CD4-positive, alpha-beta T cell (primary cell): ENCODE data around the gene NEGR1. TPM values are rescaled to one million over a fixed set of nuclear protein-coding genes. Genes with fewer than 3 reads are reported as not detected.

Experiments used
- ATAC-seq: fragments of 200-7000 bp; cut with Tn5 transposase; one replicate; pipeline ENCODE4 v1.10.0; 2022; ENCODE audit warnings: mild to moderate bottlenecking; ENCODE audit not compliant: poor library complexity
- CTCF ChIA-PET: fragments of 350-600 bp; sonication (Branson Sonifier 250); formaldehyde crosslinking; loops from one replicate; lab custom pipeline; 2021; ENCODE audit warnings: antibody characterized with exemption, inconsistent platforms; lab: Charles Lee
- POLR2A ChIA-PET: fragments of 350-600 bp; sonication (Branson Sonifier 250); formaldehyde crosslinking; loops from one replicate; lab custom pipeline; 2021; ENCODE audit warnings: antibody characterized with exemption, inconsistent platforms; lab: Charles Lee
- DNase-seq, 14 experiments: peaks; one replicate each; pipeline ENCODE4 v3.0.0-alpha.2; 2013 to 2020; ENCODE audit warnings: mixed read lengths in 2 of 14
- H3K27ac ChIP-seq, 2 donors: one replicate each; pipeline versions ENCODE4 v1.5.1 to v1.7.0; 2013; ENCODE audit warnings: low read length in 2 of 2, low read depth in 1 of 2, mild to moderate bottlenecking in 1 of 2
- H3K27me3 ChIP-seq, 2 experiments: 1 replicate in 1 of 2; 2 replicates in 1 of 2; pipeline versions ENCODE4 v1.6.1 to v1.7.0; 2013; ENCODE audit warnings: low read length in 2 of 2, control low read depth in 1 of 2, mild to moderate bottlenecking in 1 of 2, moderate library complexity in 1 of 2; ENCODE audit not compliant: insufficient read depth in 2 of 2, control insufficient read depth in 1 of 2
- H3K36me3 ChIP-seq: one replicate; pipeline ENCODE4 v1.6.1; 2013; ENCODE audit warnings: low read length, control low read depth; ENCODE audit not compliant: insufficient read depth
- H3K4me1 ChIP-seq: one replicate; pipeline ENCODE4 v1.6.1; 2013; ENCODE audit warnings: low read length, control low read depth; ENCODE audit not compliant: insufficient read depth
- H3K4me3 ChIP-seq: one replicate; pipeline ENCODE4 v1.5.1; 2013; ENCODE audit warnings: mild to moderate bottlenecking, low read length, moderate library complexity
- H3K9me3 ChIP-seq, 2 experiments: 1 replicate in 1 of 2; 2 replicates in 1 of 2; pipeline versions ENCODE4 v1.6.1 to v1.7.0; 2013; ENCODE audit warnings: low read length in 2 of 2, mild to moderate bottlenecking in 2 of 2, control low read depth in 1 of 2, moderate library complexity in 1 of 2; ENCODE audit not compliant: control insufficient read depth in 1 of 2, insufficient read depth in 1 of 2
- H3K27ac Mint-ChIP-seq: one replicate; pipeline ENCODE4 v1.8.0; 2020; ENCODE audit warnings: mixed read lengths
- H3K27me3 Mint-ChIP-seq: one replicate; pipeline ENCODE4 v1.8.0; 2021; ENCODE audit warnings: mixed read lengths
- H3K36me3 Mint-ChIP-seq: one replicate; pipeline ENCODE4 v1.8.0; 2021; ENCODE audit warnings: low read depth, mixed read lengths
- H3K4me1 Mint-ChIP-seq: one replicate; pipeline ENCODE4 v1.8.0; 2021; ENCODE audit warnings: low read depth, mixed read lengths
- H3K4me3 Mint-ChIP-seq: one replicate; pipeline ENCODE4 v1.8.0; 2020; ENCODE audit warnings: mild to moderate bottlenecking, mixed read lengths
- H3K9me3 Mint-ChIP-seq: one replicate; pipeline ENCODE4 v1.8.0; 2020; ENCODE audit warnings: mixed read lengths
- intact Hi-C, 2 experiments: fragments of 100-400 bp; cut with DNase I in 1 of 2; cut with micrococcal nuclease in 1 of 2; formaldehyde crosslinking; loops; one replicate each; pipeline versions ENCODE4 v1.15.1 to v1.9.0; 2023 to 2025; cut with DNase I, micrococcal nuclease
- total RNA-seq, 174 experiments: library from RNA in 2 of 174; stranded (reverse) in 2 of 174; gene quantifications; one replicate each; pipeline ENCODE4 v1.2.3 and lab custom pipeline; 2021 to 2026
- TF ChIP-seq, protein P1 (sequence below): fragments of 200-600 bp; IDR thresholded peaks from one replicate; pipeline ENCODE4 v1.8.0; 2022; ENCODE audit warnings: antibody characterized with exemption, mild to moderate bottlenecking

Gene NEGR1
- total RNA-seq, 2 experiments from 2014 or later, result 0.03 TPM

DNA sequence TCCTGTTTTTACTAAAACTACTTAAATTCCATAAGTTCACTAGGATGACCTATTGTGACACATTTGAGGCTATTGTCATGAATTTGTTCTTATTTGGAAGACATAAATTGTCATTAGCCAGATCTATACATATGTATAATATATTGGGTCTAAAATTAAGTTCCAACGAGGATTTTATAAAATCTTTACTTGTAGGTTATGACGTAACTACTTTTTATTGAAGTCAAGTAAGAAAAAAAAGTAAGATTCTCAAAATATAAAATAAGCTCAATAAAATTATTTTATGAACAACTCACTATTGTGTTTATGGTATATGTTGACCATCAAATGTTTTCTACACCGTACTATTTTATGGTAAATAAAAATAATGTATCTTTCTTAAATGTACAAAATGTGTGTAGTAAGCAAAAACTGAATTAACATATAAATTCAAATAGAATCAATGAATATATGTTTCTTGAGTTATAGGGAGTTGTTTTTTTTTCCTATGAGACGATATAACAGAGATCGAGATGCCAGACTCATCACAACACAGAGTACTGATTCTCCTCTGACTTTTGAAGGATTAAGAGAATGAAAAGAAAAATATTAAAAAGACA is 64.1 kb downstream of the NEGR1 start:
- Histone ChIP-seq H3K4me1 (no peaks in the 10 kb centered on the region), H3K9me3 (peaks cover 0 to 5% of the 10 kb centered on the region in 2 experiments), H3K27me3 (no peaks in the 10 kb centered on the region), H3K4me3 (no peak overlapping the region), H3K36me3 (no peaks in the 10 kb centered on the region), H3K27ac (no peak overlapping the region)
- Mint-ChIP-seq H3K36me3 (no peaks in the 10 kb centered on the region), H3K9me3 (no peaks in the 10 kb centered on the region), H3K4me3 (no peak overlapping the region), H3K4me1 (no peaks in the 10 kb centered on the region), H3K27me3 (no peaks in the 10 kb centered on the region), H3K27ac (no peak overlapping the region)
- POLR2A ChIA-PET, result no interaction called here
- DNase-seq, result no peak
- intact Hi-C loops, result no loop called here
- CTCF ChIA-PET, result no interaction called here
- TF ChIP-seq, protein P1, sequence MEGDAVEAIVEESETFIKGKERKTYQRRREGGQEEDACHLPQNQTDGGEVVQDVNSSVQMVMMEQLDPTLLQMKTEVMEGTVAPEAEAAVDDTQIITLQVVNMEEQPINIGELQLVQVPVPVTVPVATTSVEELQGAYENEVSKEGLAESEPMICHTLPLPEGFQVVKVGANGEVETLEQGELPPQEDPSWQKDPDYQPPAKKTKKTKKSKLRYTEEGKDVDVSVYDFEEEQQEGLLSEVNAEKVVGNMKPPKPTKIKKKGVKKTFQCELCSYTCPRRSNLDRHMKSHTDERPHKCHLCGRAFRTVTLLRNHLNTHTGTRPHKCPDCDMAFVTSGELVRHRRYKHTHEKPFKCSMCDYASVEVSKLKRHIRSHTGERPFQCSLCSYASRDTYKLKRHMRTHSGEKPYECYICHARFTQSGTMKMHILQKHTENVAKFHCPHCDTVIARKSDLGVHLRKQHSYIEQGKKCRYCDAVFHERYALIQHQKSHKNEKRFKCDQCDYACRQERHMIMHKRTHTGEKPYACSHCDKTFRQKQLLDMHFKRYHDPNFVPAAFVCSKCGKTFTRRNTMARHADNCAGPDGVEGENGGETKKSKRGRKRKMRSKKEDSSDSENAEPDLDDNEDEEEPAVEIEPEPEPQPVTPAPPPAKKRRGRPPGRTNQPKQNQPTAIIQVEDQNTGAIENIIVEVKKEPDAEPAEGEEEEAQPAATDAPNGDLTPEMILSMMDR, result no peak
- no peak for ATAC-seq

DNA sequence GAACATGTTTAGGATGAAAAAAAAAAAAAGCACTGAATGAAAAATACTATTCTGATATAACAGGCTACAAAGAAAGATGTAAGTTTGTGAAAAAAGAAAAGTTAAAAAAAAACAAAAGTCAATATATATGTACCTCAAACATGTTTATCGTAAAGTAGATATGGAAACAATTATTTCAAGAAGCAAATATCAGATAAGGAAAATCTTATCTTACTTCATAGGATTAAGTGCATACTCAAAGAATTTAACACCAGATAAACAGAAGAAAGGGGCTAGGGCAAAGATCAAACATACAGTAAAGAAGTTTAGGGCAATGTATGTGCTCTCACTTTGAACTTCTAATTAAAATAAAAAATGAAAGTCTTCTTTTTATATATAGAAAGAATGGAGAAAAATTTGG is 75.3 kb downstream of the NEGR1 start:
- H3K4me1 Mint-ChIP-seq, result no peaks in the 10 kb centered on the region
- TF ChIP-seq, protein P1, result no peak
- H3K36me3 ChIP-seq, result no peaks in the 10 kb centered on the region
- H3K4me3 ChIP-seq, result no peak overlapping the region
- ChIA-PET POLR2A (no interaction called here), CTCF (no interaction called here)
- H3K4me1 ChIP-seq, result no peaks in the 10 kb centered on the region
- H3K4me3 Mint-ChIP-seq, result no peak overlapping the region
- H3K27me3 ChIP-seq, result no peaks in the 10 kb centered on the region
- H3K27me3 Mint-ChIP-seq, result no peaks in the 10 kb centered on the region
- DNase-seq, result no peak
- no peaks in the 10 kb centered on the region for H3K36me3 Mint-ChIP-seq
- no peak overlapping the region for H3K27ac Mint-ChIP-seq
- no peaks in the 10 kb centered on the region for H3K9me3 Mint-ChIP-seq
- ATAC-seq, result no peak
- H3K9me3 ChIP-seq, result peaks cover 0 to 5% of the 10 kb centered on the region in 2 experiments
- intact Hi-C loops, result no loop called here
- H3K27ac ChIP-seq, result no peak overlapping the region

DNA sequence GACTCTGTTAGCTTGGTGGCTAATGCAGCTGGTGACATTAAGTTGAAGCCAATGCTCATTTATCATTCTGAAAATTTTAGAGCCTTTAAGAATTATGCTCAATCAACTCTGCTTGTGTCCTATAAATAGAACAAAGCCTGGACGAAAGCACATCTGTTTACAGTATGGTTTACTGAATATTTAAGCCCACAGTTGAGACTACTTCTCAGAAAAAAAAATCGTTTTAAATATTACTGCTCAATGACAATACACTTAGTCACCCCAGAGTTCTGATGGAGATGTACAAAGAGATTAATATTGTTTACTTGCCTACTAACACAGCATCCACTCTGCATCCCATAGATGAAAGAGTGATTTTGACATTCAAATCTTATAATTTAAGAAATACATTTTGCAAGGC is 79.6 kb downstream of the NEGR1 start:
- no peak for ATAC-seq
- Mint-ChIP-seq H3K27ac (no peak overlapping the region), H3K4me3 (no peak overlapping the region), H3K9me3 (peaks cover 2% of the 10 kb centered on the region), H3K27me3 (no peaks in the 10 kb centered on the region), H3K4me1 (no peaks in the 10 kb centered on the region), H3K36me3 (no peaks in the 10 kb centered on the region)
- H3K9me3 ChIP-seq, result peaks cover 0 to 5% of the 10 kb centered on the region in 2 experiments
- TF ChIP-seq, protein P1, result no peak
- no peak for DNase-seq
- H3K4me1 ChIP-seq, result no peaks in the 10 kb centered on the region
- H3K4me3 ChIP-seq, result no peak overlapping the region
- no peak overlapping the region for H3K27ac ChIP-seq
- no peaks in the 10 kb centered on the region for H3K27me3 ChIP-seq
- ChIA-PET POLR2A (interaction anchor here (0.6 kb wide), 1 partner anchor 15 kb away, joined by 3 read pairs; no protein-coding TSS in a partner anchor), CTCF (no interaction called here)
- intact Hi-C loops, result no loop called here
- no peaks in the 10 kb centered on the region for H3K36me3 ChIP-seq
